Mucosa of descending colon (tissue), 3 donors: ENCODE results near the gene PLXNA4. TPM values are rescaled to one million over a fixed set of nuclear protein-coding genes. Genes with fewer than 3 reads are reported as not detected.

Experiments used
- ATAC-seq: fragments of 200-7000 bp; cut with Tn5 transposase; one replicate; pipeline ENCODE4 v1.9.1; 2020; ENCODE audit warnings: mild to moderate bottlenecking, moderate library complexity
- DNase-seq, 3 donors: peaks; one replicate each; pipeline ENCODE4 v3.0.0-alpha.2; 2020
- H3K36me3 ChIP-seq: fragments of 200-600 bp; one replicate; pipeline ENCODE4 v1.8.0; 2021; ENCODE audit warnings: low read depth, mild to moderate bottlenecking
- H3K4me1 ChIP-seq: fragments of 200-600 bp; one replicate; pipeline ENCODE4 v1.8.0; 2021; ENCODE audit warnings: low read depth, mild to moderate bottlenecking
- H3K4me3 ChIP-seq: fragments of 200-600 bp; one replicate; pipeline ENCODE4 v1.8.0; 2021; ENCODE audit warnings: mild to moderate bottlenecking
- H3K9me3 ChIP-seq: fragments of 200-600 bp; one replicate; pipeline ENCODE4 v1.8.0; 2021; ENCODE audit warnings: mild to moderate bottlenecking
- CTCF ChIP-seq: fragments of 200-600 bp; IDR thresholded peaks from one replicate; pipeline ENCODE4 v1.8.0; 2022; ENCODE audit warnings: antibody characterized with exemption, mild to moderate bottlenecking
- intact Hi-C, 2 donors: fragments of 100-400 bp; cut with DNase I in 1 of 2; cut with micrococcal nuclease in 1 of 2; formaldehyde crosslinking; loops; one replicate each; pipeline versions ENCODE4 v1.11.0 to v1.11.1; 2022; cut with DNase I, micrococcal nuclease
- total RNA-seq, 3 donors: library from RNA; stranded (reverse); fragmentation: NEBNext Ultra II Directional in 2 of 3; extraction: Animal tissue kit (Norgen Biotek cat#: 25700) in 2 of 3; gene quantifications; one replicate each; pipeline versions ENCODE4 v1.2.1 to v1.2.4, GENCODE V29; 2021 to 2023
- donor health status: DM: no; HTN: no; CAD: no; lungs with moderate emphysema.
- donor health status: DM: no; HTN: no; CAD: no.
- donor health status: DM: no; HTN: yes; CAD: no.

The PLXNA4 gene
- total RNA-seq, 3 donors from 2014 or later: 0.78 to 3.5 (median 2.7) TPM

GRCh38 chr7:132359743-132360142, 216.5 kb downstream of the PLXNA4 start:
- no peak for TF ChIP-seq CTCF
- intact Hi-C loops: no loop called here
- Histone ChIP-seq H3K4me3 (no peak overlapping the region), H3K4me1 (no peaks in the 10 kb centered on the region), H3K9me3 (no peaks in the 10 kb centered on the region), H3K36me3 (no peaks in the 10 kb centered on the region)
- DNase-seq: no peak
- ATAC-seq: no peak

DNA sequence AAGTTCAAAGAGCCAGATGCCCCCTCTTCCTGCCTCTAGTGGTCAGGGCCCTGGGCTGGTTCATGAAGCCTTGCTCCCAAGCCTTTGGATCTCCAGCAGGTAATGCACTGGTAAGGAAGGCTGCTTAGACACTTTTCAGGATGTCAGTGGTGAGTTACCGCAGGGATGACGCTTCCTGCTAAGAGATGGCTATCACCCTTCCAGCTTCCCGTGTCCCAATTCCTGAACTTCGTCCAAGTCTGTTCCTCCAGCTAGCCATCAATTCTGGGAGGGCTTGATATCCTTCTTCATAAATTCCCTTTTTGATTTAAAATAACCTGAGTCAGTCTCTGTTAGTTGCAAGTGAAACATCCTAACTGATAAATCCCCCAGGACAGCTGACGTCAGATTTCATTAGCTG, 221.2 kb downstream of the PLXNA4 start:
- no peaks in the 10 kb centered on the region for H3K36me3 ChIP-seq
- TF ChIP-seq CTCF: no peak
- no peak overlapping the region for H3K4me3 ChIP-seq
- intact Hi-C loops: no loop called here
- no peaks in the 10 kb centered on the region for H3K4me1 ChIP-seq
- ATAC-seq: no peak
- DNase-seq: no peak
- H3K9me3 ChIP-seq: no peaks in the 10 kb centered on the region

GRCh38 chr7:132354527-132354926, 221.7 kb downstream of the PLXNA4 start:
- no peak for TF ChIP-seq CTCF
- H3K4me1 ChIP-seq: no peaks in the 10 kb centered on the region
- no peaks in the 10 kb centered on the region for H3K36me3 ChIP-seq
- intact Hi-C loops: no loop called here
- no peaks in the 10 kb centered on the region for H3K9me3 ChIP-seq
- ATAC-seq: no peak
- DNase-seq: no peak
- no peak overlapping the region for H3K4me3 ChIP-seq

GRCh38 chr7:132353936-132354335, 222.3 kb downstream of the PLXNA4 start:
- Histone ChIP-seq H3K9me3 (no peaks in the 10 kb centered on the region), H3K36me3 (no peaks in the 10 kb centered on the region), H3K4me1 (no peaks in the 10 kb centered on the region), H3K4me3 (no peak overlapping the region)
- no peak for TF ChIP-seq CTCF
- no peak for ATAC-seq
- no peak for DNase-seq
- intact Hi-C loops: no loop called here

DNA sequence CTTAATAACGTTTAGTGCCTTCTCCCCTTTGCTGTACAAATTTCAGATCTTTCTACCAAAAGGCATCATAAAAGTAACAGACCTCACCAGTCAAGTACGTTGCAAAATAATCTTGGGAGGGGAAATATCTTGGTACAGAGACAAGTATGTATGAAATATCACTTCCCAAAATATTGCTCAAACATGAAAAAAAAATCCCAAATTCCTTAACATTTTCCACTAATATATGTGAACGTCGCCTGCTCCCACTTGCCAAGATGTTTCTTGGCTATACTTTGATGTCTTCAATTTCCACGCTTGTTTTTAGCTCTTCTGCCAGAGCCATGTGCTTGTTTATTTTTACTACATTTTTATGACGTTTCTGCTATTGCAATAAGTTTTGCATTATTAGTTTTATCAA, 223.5 kb downstream of the PLXNA4 start:
- ATAC-seq (no peak), DNase-seq (no peak)
- TF ChIP-seq CTCF: no peak
- Histone ChIP-seq H3K9me3 (no peaks in the 10 kb centered on the region), H3K36me3 (no peaks in the 10 kb centered on the region), H3K4me3 (no peak overlapping the region), H3K4me1 (no peaks in the 10 kb centered on the region)
- intact Hi-C loops: no loop called here

DNA sequence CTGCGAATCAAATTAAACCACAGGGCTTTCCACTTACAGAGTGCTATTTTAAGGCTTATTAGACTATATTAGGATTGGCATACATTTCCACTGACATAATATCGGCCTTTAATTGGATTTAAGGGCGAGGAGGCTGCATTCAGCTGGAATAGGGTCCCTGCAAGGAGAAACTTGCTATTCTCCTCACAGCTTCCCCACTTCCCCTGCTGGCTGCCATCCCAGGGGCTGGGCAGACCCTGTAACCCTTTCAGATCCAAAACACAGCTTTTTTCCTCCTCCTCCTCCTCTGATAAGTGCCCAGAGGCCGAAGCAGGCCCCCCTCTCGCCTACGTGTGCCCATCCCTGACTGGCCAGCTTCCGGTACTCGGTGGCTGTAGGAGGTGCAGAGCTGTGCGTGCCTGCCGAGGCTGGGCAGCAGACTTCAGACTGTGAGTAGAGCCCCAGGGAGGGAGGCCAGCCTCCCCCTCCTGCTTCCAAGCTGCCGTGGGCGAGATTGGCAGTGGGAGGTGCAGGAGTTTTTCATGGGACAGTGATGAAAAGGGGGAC, 224.2 kb downstream of the PLXNA4 start:
- no peak for ATAC-seq
- no peaks in the 10 kb centered on the region for H3K36me3 ChIP-seq
- H3K4me3 ChIP-seq: no peak overlapping the region
- no peak for TF ChIP-seq CTCF
- H3K9me3 ChIP-seq: no peaks in the 10 kb centered on the region
- DNase-seq: no peak
- intact Hi-C loops: no loop called here
- no peaks in the 10 kb centered on the region for H3K4me1 ChIP-seq
